ENCODE results near the gene RETN. TPM values are rescaled to one million over a fixed set of nuclear protein-coding genes. Genes with fewer than 3 reads are reported as not detected.

Gene RETN
- total and polyA plus RNA-seq, 2 of the 8 experiments (the other 6 are each of a cell fraction or from before 2014, with no cell fraction given) = not detected

DNA sequence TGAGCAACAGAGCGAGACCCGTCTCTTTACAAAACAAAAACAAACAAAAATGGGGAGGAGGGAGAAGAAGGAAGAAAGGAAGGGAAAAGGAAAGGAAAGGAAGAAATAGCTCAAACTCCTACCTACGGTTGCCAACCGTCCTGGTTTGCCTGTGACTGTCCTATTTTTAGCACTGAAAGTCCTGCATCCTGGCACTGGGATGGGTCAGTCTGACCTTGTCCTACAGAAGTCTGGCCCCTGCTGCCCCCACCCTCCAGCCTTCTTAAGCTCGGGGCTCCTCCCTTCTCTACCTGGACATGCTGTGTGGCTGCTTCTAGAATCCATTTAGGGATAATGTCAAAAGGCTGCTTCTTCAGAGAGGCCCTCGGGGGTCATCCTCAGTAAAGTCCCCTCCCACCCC lies 33.2 kb upstream of the RETN start (continued):
- TF ChIP-seq RXRA (IDR thresholded peaks at IDR 0.05; ENCODE audit: insufficient read depth, low read depth, low read length) (no peak), BRCA1 (IDR thresholded peaks at IDR 0.05; ENCODE audit: low read depth, low read length) (no peak)

Data from H1 (cell line).